ENCODE data around the gene KREMEN1. TPM values are rescaled to one million over a fixed set of nuclear protein-coding genes. Genes with fewer than 3 reads are reported as not detected.

KREMEN1 gene
- total and polyA plus RNA-seq, 5 donors: 37.2 to 73.0 (median 67.2) TPM

- Histone ChIP-seq H3K27ac (ENCODE audit: low read length) (no peak overlapping the region), H3K27me3 (ENCODE audit: control insufficient read depth, insufficient read depth) (no peaks in the 10 kb centered on the region), H3K9me3 (ENCODE audit: control insufficient read depth, low read length) (no peaks in the 10 kb centered on the region), H3K4me3 (ENCODE audit: low read length) (peak overlapping the region; percentile 7), H3K4me1 (ENCODE audit: control insufficient read depth, insufficient read depth, low read length) (peaks cover 5% of the 10 kb centered on the region)
- DNase-seq (peak; percentile 74 to 92 (median 87)), ATAC-seq (peak; percentile 69 to 70)
- 5% methylated on average over 21 of the region's 21 CpGs for WGBS
- intact Hi-C loops (cut with DNase I): loop anchor here in 3 of 4 donors (5.0 to 10.0 kb wide), 4 partner anchors 80 to 110 kb away; partner anchors contain the start of gene KREMEN1 (in 2 of the 3)
These were observed 81.7 kb downstream of the KREMEN1 start for GRCh38 chr22:29154364-29155048.

GRCh38 chr22:29155966-29156365 lies 83.1 kb downstream of the KREMEN1 start:
- DNase-seq: no peak
- intact Hi-C loops (cut with DNase I): loop anchor here in 3 of 4 donors (10.0 kb wide), 3 partner anchors 81 to 111 kb away; partner anchors contain the start of gene KREMEN1 (in 1 of the 3)
- H3K4me1 ChIP-seq (ENCODE audit: control insufficient read depth, insufficient read depth, low read length): peaks cover 5% of the 10 kb centered on the region
- H3K27me3 ChIP-seq (ENCODE audit: control insufficient read depth, insufficient read depth): no peaks in the 10 kb centered on the region
- H3K4me3 ChIP-seq (ENCODE audit: low read length): no peak overlapping the region
- no peak overlapping the region for H3K27ac ChIP-seq (ENCODE audit: low read length)
- WGBS: 94% methylated on average over 1 of the region's 1 CpG
- no peak for ATAC-seq
- no peaks in the 10 kb centered on the region for H3K9me3 ChIP-seq (ENCODE audit: control insufficient read depth, low read length)

DNA sequence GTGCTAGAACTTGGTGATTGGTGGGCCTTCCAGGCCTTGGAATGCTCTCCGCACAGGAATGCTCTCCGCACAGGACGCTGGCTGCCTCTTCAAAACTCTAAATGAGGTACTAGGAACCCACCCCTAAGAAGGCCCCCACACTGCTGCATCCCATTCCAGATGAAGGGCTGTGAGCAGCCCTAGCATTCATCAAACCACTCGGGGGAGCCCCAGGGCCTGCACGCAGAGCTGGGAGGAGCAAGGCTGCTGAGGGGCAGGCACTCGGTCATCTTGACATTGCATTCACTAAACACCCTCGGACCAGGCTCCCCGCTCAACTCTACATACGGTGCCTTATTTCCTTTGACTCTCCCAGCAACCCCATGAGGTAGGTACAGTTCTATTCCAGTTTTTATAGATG lies 83.7 kb downstream of the KREMEN1 start:
- Histone ChIP-seq H3K4me3 (ENCODE audit: low read length) (no peak overlapping the region), H3K27ac (ENCODE audit: low read length) (no peak overlapping the region), H3K4me1 (ENCODE audit: control insufficient read depth, insufficient read depth, low read length) (peaks cover 5% of the 10 kb centered on the region), H3K27me3 (ENCODE audit: control insufficient read depth, insufficient read depth) (no peaks in the 10 kb centered on the region), H3K9me3 (ENCODE audit: control insufficient read depth, low read length) (no peaks in the 10 kb centered on the region)
- DNase-seq: no peak
- intact Hi-C loops (cut with DNase I): loop anchor here in 3 of 4 donors (10.0 kb wide), 3 partner anchors 82 to 112 kb away; partner anchors contain the start of gene KREMEN1 (in 1 of the 3)
- ATAC-seq: no peak
- 75% methylated on average over 9 of the region's 9 CpGs for WGBS

- intact Hi-C loops (cut with DNase I): loop anchor here in 3 of 4 donors (10.0 kb wide), 3 partner anchors 83 to 113 kb away; partner anchors contain the start of gene KREMEN1 (in 1 of the 3)
- no peak overlapping the region for H3K27ac ChIP-seq (ENCODE audit: low read length)
- H3K27me3 ChIP-seq (ENCODE audit: control insufficient read depth, insufficient read depth): no peaks in the 10 kb centered on the region
- no peaks in the 10 kb centered on the region for H3K4me1 ChIP-seq (ENCODE audit: control insufficient read depth, insufficient read depth, low read length)
- no peaks in the 10 kb centered on the region for H3K9me3 ChIP-seq (ENCODE audit: control insufficient read depth, low read length)
- ATAC-seq (no peak), DNase-seq (no peak)
- H3K4me3 ChIP-seq (ENCODE audit: low read length): no peak overlapping the region
- 94% methylated on average over 11 of the region's 11 CpGs for WGBS
These were observed 85.1 kb downstream of the KREMEN1 start for GRCh38 chr22:29157759-29158535.

DNA sequence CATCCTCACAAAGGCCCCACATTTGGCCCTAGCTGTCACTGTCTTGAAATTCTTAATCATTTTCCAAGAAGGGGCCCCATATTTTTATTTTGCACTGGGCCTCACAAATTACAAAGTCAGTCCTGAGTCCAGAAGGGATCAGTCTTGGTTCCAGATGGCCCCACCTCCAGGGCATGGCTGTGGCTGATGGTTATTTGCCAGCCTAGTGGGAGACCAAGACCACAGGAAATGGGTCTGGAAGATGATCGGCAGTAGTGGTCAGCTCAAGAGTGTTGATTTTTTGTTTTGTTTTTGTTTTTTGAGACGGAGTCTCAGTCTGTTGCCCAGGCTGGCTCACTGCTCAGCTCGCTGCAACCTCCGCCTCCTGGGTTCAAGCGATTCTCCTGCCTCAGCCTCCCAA lies 85.7 kb downstream of the KREMEN1 start:
- Histone ChIP-seq H3K9me3 (ENCODE audit: control insufficient read depth, low read length) (no peaks in the 10 kb centered on the region), H3K4me3 (ENCODE audit: low read length) (no peak overlapping the region), H3K4me1 (ENCODE audit: control insufficient read depth, insufficient read depth, low read length) (no peaks in the 10 kb centered on the region), H3K27me3 (ENCODE audit: control insufficient read depth, insufficient read depth) (no peaks in the 10 kb centered on the region), H3K27ac (ENCODE audit: low read length) (no peak overlapping the region)
- WGBS: 88% methylated on average over 5 of the region's 5 CpGs
- DNase-seq: no peak
- intact Hi-C loops (cut with DNase I): loop anchor here in 3 of 4 donors (10.0 kb wide), 3 partner anchors 84 to 114 kb away; partner anchors contain the start of gene KREMEN1 (in 1 of the 3)
- ATAC-seq: no peak

DNA sequence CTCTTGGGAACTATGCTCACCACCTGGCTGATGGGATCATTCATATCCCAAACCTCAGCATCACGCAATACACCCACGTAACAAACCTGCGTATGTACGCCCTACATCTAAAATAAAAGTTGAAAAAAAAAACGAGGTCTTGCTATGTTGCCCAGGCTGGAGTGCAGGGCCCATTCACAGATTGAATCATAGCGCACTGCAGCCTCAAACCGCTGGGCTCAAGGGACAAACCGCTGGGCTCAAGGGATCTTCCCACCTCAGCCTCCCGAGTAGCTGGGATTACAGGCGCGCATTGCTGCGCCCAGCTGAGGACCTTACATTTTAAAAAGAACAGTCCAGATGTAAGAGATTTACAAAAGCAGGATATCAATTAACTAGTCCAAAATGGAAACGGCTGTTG lies 91.0 kb downstream of the KREMEN1 start:
- Histone ChIP-seq H3K4me1 (ENCODE audit: control insufficient read depth, insufficient read depth, low read length) (no peaks in the 10 kb centered on the region), H3K27ac (ENCODE audit: low read length) (no peak overlapping the region), H3K4me3 (ENCODE audit: low read length) (no peak overlapping the region), H3K9me3 (ENCODE audit: control insufficient read depth, low read length) (no peaks in the 10 kb centered on the region), H3K27me3 (ENCODE audit: control insufficient read depth, insufficient read depth) (no peaks in the 10 kb centered on the region)
- no peak for ATAC-seq
- DNase-seq: no peak
- 94% methylated on average over 13 of the region's 13 CpGs for WGBS
- intact Hi-C loops (cut with DNase I): no loop called here

DNA sequence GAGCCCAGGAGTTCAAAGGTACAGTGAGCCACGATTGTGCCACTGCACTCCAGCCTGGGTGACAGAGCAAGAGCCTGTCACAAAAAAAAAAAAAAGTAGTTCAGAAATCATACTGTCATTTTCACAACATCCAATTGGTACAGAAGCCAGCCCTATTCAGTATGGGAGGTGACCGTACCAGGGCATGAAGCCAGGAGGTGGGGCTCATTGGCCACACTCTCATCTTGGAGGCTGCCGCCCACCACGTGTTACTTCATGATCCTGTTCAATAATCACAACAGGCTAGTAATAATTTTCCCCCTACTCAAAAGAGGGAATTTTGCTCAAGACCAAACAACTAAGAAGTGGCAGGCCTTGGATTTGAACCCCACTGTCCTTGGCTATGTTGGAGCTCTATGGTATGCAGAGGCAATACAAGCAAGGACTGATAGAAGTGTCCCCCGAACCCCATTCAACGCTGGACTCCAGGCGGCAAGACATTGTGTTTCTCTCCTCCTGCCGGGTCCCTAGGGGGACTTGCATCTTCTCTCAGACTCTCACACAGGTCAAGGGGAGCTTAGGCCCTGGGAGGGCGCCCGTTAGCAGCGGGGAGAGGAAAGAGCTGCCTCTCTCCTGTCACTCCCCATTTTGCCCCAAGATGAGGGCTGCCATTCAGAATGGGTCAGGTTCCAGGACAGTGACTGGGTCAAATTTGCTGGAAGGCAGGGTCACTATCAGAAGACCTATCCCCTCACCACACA lies 92.7 kb downstream of the KREMEN1 start:
- ATAC-seq (no peak), DNase-seq (no peak)
- intact Hi-C loops (cut with DNase I): no loop called here
- H3K4me3 ChIP-seq (ENCODE audit: low read length): no peak overlapping the region
- 76% methylated on average over 11 of the region's 11 CpGs for WGBS
- H3K9me3 ChIP-seq (ENCODE audit: control insufficient read depth, low read length): no peaks in the 10 kb centered on the region
- H3K27ac ChIP-seq (ENCODE audit: low read length): no peak overlapping the region
- no peaks in the 10 kb centered on the region for H3K4me1 ChIP-seq (ENCODE audit: control insufficient read depth, insufficient read depth, low read length)
- H3K27me3 ChIP-seq (ENCODE audit: control insufficient read depth, insufficient read depth): no peaks in the 10 kb centered on the region

GRCh38 chr22:29166180-29166579 lies 93.3 kb downstream of the KREMEN1 start:
- Histone ChIP-seq H3K27me3 (ENCODE audit: control insufficient read depth, insufficient read depth) (no peaks in the 10 kb centered on the region), H3K4me3 (ENCODE audit: low read length) (no peak overlapping the region), H3K4me1 (ENCODE audit: control insufficient read depth, insufficient read depth, low read length) (no peaks in the 10 kb centered on the region), H3K27ac (ENCODE audit: low read length) (no peak overlapping the region), H3K9me3 (ENCODE audit: control insufficient read depth, low read length) (no peaks in the 10 kb centered on the region)
- 79% methylated on average over 6 of the region's 6 CpGs for WGBS
- DNase-seq: no peak
- no peak for ATAC-seq
- intact Hi-C loops (cut with DNase I): no loop called here

- intact Hi-C loops (cut with DNase I): no loop called here
- no peaks in the 10 kb centered on the region for H3K4me1 ChIP-seq (ENCODE audit: control insufficient read depth, insufficient read depth, low read length)
- no peak overlapping the region for H3K4me3 ChIP-seq (ENCODE audit: low read length)
- WGBS: 75% methylated on average over 22 of the region's 22 CpGs
- DNase-seq (no peak), ATAC-seq (no peak)
- no peaks in the 10 kb centered on the region for H3K27me3 ChIP-seq (ENCODE audit: control insufficient read depth, insufficient read depth)
- H3K27ac ChIP-seq (ENCODE audit: low read length): no peak overlapping the region
- no peaks in the 10 kb centered on the region for H3K9me3 ChIP-seq (ENCODE audit: control insufficient read depth, low read length)
These were observed 94.4 kb downstream of the KREMEN1 start for GRCh38 chr22:29167032-29167911.

- 87% methylated on average over 10 of the region's 10 CpGs for WGBS
- no peak overlapping the region for H3K27ac ChIP-seq (ENCODE audit: low read length)
- no peak for DNase-seq
- H3K9me3 ChIP-seq (ENCODE audit: control insufficient read depth, low read length): no peaks in the 10 kb centered on the region
- H3K4me1 ChIP-seq (ENCODE audit: control insufficient read depth, insufficient read depth, low read length): no peaks in the 10 kb centered on the region
- H3K27me3 ChIP-seq (ENCODE audit: control insufficient read depth, insufficient read depth): no peaks in the 10 kb centered on the region
- intact Hi-C loops (cut with DNase I): no loop called here
- ATAC-seq: no peak
- no peak overlapping the region for H3K4me3 ChIP-seq (ENCODE audit: low read length)
These were observed 98.9 kb downstream of the KREMEN1 start for GRCh38 chr22:29171721-29172120.
